IMR-90 (cell line): ENCODE measurements around the gene SCIN. TPM values are rescaled to one million over a fixed set of nuclear protein-coding genes. Genes with fewer than 3 reads are reported as not detected.

Experiments used
- ATAC-seq: fragments of 200-7000 bp; cut with Tn5 transposase; 2 replicates; pipeline ENCODE4 v1.9.1; 2020; ENCODE audit warnings: low read depth, mild to moderate bottlenecking, moderate library complexity
- BruUV-seq: library from RNA; stranded (reverse); fragments of 400-500 nt; replicated peaks from 2 replicates; lab custom pipeline; 2021; lab: Mats Ljungman, UMichigan
- CTCF ChIA-PET: fragments of 300-600 bp; formaldehyde crosslinking; extraction: SDS; loops from one replicate; lab custom pipeline; 2021; ENCODE audit warnings: antibody characterized with exemption; lab: Yijun Ruan, JAX
- POLR2A ChIA-PET: fragments of 300-600 bp; sonication (Branson Sonifier 250); formaldehyde crosslinking; loops from one replicate; lab custom pipeline; 2022; ENCODE audit warnings: antibody characterized with exemption; ENCODE audit not compliant: unreplicated experiment; lab: Charles Lee
- DNase-seq: peaks from one replicate; pipeline ENCODE4 v3.0.0; 2013
- H2AFZ ChIP-seq: replicated peaks from 2 replicates; pipeline ENCODE3; 2013; ENCODE audit warnings: low read length, mild to moderate bottlenecking; ENCODE audit not compliant: poor library complexity
- H2AK5ac ChIP-seq: 2 replicates; pipeline ENCODE4 v1.6.1; 2013; ENCODE audit warnings: low read depth, low read length, inconsistent platforms
- H2AK9ac ChIP-seq: replicated peaks from 2 replicates; pipeline ENCODE3; 2013; ENCODE audit warnings: mild to moderate bottlenecking, low read depth, low read length, moderate library complexity; ENCODE audit not compliant: poor library complexity
- H2BK120ac ChIP-seq: 2 replicates; pipeline ENCODE4 v1.6.1; 2013; ENCODE audit warnings: low read depth, low read length, inconsistent platforms
- H2BK15ac ChIP-seq: 3 replicates; pipeline ENCODE4 v1.6.1; 2013; ENCODE audit warnings: low read depth, low read length, inconsistent platforms
- H2BK20ac ChIP-seq: 2 replicates; pipeline ENCODE4 v1.6.1; 2013; ENCODE audit warnings: low read depth, mild to moderate bottlenecking, inconsistent platforms, low read length, moderate library complexity
- H2BK5ac ChIP-seq: 2 replicates; pipeline ENCODE4 v1.6.1; 2013; ENCODE audit warnings: mild to moderate bottlenecking, low read depth, low read length, inconsistent platforms; ENCODE audit not compliant: poor library complexity, severe bottlenecking
- H3K14ac ChIP-seq: replicated peaks from 2 replicates; pipeline ENCODE4 v1.6.1; 2013; ENCODE audit warnings: low read depth, low read length, inconsistent platforms
- H3K18ac ChIP-seq: 2 replicates; pipeline ENCODE4 v1.6.1; 2013; ENCODE audit warnings: low read depth, low read length, control low read depth
- H3K23ac ChIP-seq: 2 replicates; pipeline ENCODE4 v1.6.1; 2013; ENCODE audit warnings: low read depth, low read length, inconsistent platforms
- H3K27ac ChIP-seq: 2 replicates; pipeline ENCODE4 v1.5.1; 2013; ENCODE audit warnings: mild to moderate bottlenecking, control low read depth, low read length; ENCODE audit not compliant: insufficient read depth
- H3K27me3 ChIP-seq: 2 replicates; pipeline ENCODE4 v1.6.1; 2013; ENCODE audit warnings: low read length; ENCODE audit not compliant: control insufficient read depth, insufficient read depth
- H3K36me3 ChIP-seq: 2 replicates; pipeline ENCODE4 v1.6.1; 2013; ENCODE audit warnings: low read length, mixed read lengths; ENCODE audit not compliant: control insufficient read depth, insufficient read depth
- H3K4ac ChIP-seq: 2 replicates; pipeline ENCODE4 v1.6.1; 2013; ENCODE audit warnings: low read depth, low read length, inconsistent platforms
- H3K4me1 ChIP-seq: 2 replicates; pipeline ENCODE4 v1.6.1; 2013; ENCODE audit warnings: low read length, mixed read lengths; ENCODE audit not compliant: control insufficient read depth, insufficient read depth
- H3K4me2 ChIP-seq: 2 replicates; pipeline ENCODE4 v1.6.1; 2013; ENCODE audit warnings: low read depth, mild to moderate bottlenecking, control low read depth, low read length, moderate library complexity
- H3K4me3 ChIP-seq: 2 replicates; pipeline ENCODE4 v1.5.1; 2013; ENCODE audit warnings: low read depth, mild to moderate bottlenecking, control low read depth, low read length, moderate library complexity; ENCODE audit not compliant: insufficient read depth
- H3K56ac ChIP-seq: 2 replicates; pipeline ENCODE4 v1.6.1; 2013; ENCODE audit warnings: low read length, inconsistent platforms; ENCODE audit not compliant: insufficient read depth; ENCODE audit errors: extremely low read depth
- H3K79me1 ChIP-seq, 2 experiments: 2 replicates each; pipeline ENCODE4 v1.6.1; 2013; ENCODE audit warnings: low read length in 2 of 2, inconsistent platforms in 1 of 2, low read depth in 1 of 2
- H3K9ac ChIP-seq: 2 replicates; pipeline ENCODE4 v1.6.1; 2013; ENCODE audit warnings: low read depth, low read length, control low read depth
- H3K9me1 ChIP-seq: 2 replicates; pipeline ENCODE4 v1.6.1; 2013; ENCODE audit warnings: low read length, inconsistent platforms; ENCODE audit not compliant: insufficient read depth
- H3K9me3 ChIP-seq: 2 replicates; pipeline ENCODE4 v1.6.1; 2013; ENCODE audit warnings: low read length; ENCODE audit not compliant: control insufficient read depth, insufficient read depth
- H4K20me1 ChIP-seq: 2 replicates; pipeline ENCODE4 v1.6.1; 2013; ENCODE audit warnings: low read length, inconsistent platforms; ENCODE audit not compliant: insufficient read depth
- H4K5ac ChIP-seq: 2 replicates; pipeline ENCODE4 v1.6.1; 2013; ENCODE audit warnings: mild to moderate bottlenecking, low read depth, low read length, control low read depth
- H4K8ac ChIP-seq, 2 experiments: 2 replicates each; pipeline ENCODE4 v1.6.1; 2013; ENCODE audit warnings: low read depth in 2 of 2, low read length in 2 of 2, control low read depth in 1 of 2, inconsistent platforms in 1 of 2
- H4K91ac ChIP-seq: 2 replicates; pipeline ENCODE4 v1.6.1; 2013; ENCODE audit warnings: low read depth, low read length, inconsistent platforms; ENCODE audit not compliant: insufficient read depth
- MAZ ChIP-seq: IDR thresholded peaks from 2 replicates; pipeline ENCODE4 v1.6.1; 2012; ENCODE audit warnings: low read depth, mild to moderate bottlenecking, low read length, improper control_type of control experiment, moderate library complexity, borderline replicate concordance
- whole genome bisulfite sequencing, 2 experiments: methylation state at CpG; one replicate each; pipeline versions ENCODE4 v1.1.5 to v1.1.7; 2013; ENCODE audit warnings: missing lambda C conversion rate in 2 of 2; ENCODE audit not compliant: insufficient read length in 1 of 2; ENCODE audit errors: extremely low coverage in 2 of 2; 5-methylcytosine and 5-hydroxymethylcytosine counted together
- dilution Hi-C: fragments of 300-500 bp; cut with HindIII; formaldehyde crosslinking; loops from one replicate; pipeline ENCODE4 v1.14.3; 2018; ENCODE audit warnings: low sequenced_read_pairs; ENCODE audit not compliant: unreplicated experiment
- in situ Hi-C: fragments of 300-500 bp; cut with MboI; formaldehyde crosslinking; loops from 3 replicates; pipeline ENCODE4 v1.14.3; 2019; ENCODE audit warnings: low sequenced_read_pairs, inconsistent platforms, mixed read lengths
- intact Hi-C: fragments of 100-400 bp; cut with micrococcal nuclease; formaldehyde crosslinking; loops from 2 replicates; pipeline ENCODE4 v1.10.0; 2022
- polyA plus RNA-seq, 3 experiments: library from polyadenylated mRNA; depleted of rRNA; stranded (reverse); fragments of >200 nt; gene quantifications; 2 replicates each; pipeline ENCODE4 v1.2.3, GENCODE V29; 2012; ENCODE audit warnings: low replicate concordance in 1 of 3
- total RNA-seq: library from RNA; depleted of rRNA; stranded (reverse); fragments of >200 nt; gene quantifications from 2 replicates; pipeline ENCODE4 v1.2.3, GENCODE V29; 2012
- TF ChIP-seq, protein P1 (sequence below): fragments of 150-350 bp; IDR thresholded peaks from 2 replicates; pipeline ENCODE4 v1.6.1; 2017; ENCODE audit warnings: mild to moderate bottlenecking, antibody characterized with exemption, low read length, low read depth

SCIN gene
- total and polyA plus RNA-seq, 2 of the 4 experiments (the other 2 are of a cell fraction), result under 0.01 to 0.05 TPM

GRCh38 chr7:12692035-12692434 is 121.5 kb downstream of the SCIN start:
- H3K14ac ChIP-seq, result no peak overlapping the region
- H2BK5ac ChIP-seq, result no peak overlapping the region
- WGBS, 2 experiments, result no CpG with 5 or more reads among the region's 1 CpG
- peaks cover 11 to 24% of the 10 kb centered on the region in 2 experiments for H3K79me1 ChIP-seq
- no peak for ATAC-seq
- TF ChIP-seq, protein P1, sequence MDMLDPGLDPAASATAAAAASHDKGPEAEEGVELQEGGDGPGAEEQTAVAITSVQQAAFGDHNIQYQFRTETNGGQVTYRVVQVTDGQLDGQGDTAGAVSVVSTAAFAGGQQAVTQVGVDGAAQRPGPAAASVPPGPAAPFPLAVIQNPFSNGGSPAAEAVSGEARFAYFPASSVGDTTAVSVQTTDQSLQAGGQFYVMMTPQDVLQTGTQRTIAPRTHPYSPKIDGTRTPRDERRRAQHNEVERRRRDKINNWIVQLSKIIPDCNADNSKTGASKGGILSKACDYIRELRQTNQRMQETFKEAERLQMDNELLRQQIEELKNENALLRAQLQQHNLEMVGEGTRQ, result no peak
- TF ChIP-seq MAZ, result no peak
- H3K23ac ChIP-seq, result no peak overlapping the region
- no peak overlapping the region for H3K18ac ChIP-seq
- CTCF ChIA-PET, result interaction anchor here (1.1 kb wide), 1 partner anchor 72 kb away, joined by 3 read pairs; no protein-coding TSS in a partner anchor
- no peaks in the 10 kb centered on the region for H3K9me3 ChIP-seq
- H3K27me3 ChIP-seq, result no peaks in the 10 kb centered on the region
- H2AK9ac ChIP-seq, result no peak overlapping the region
- intact Hi-C loops, result no loop called here
- dilution Hi-C loops, result no loop called here
- in situ Hi-C loops, result loop anchor here (25.0 kb wide), 1 partner anchor 420 kb away; no protein-coding TSS in a partner anchor
- no peak overlapping the region for H4K91ac ChIP-seq
- H3K56ac ChIP-seq, result no peak overlapping the region
- H3K9me1 ChIP-seq, result no peaks in the 10 kb centered on the region
- no peaks in the 10 kb centered on the region for H4K20me1 ChIP-seq
- no TSS peak for BruUV-seq
- no peak overlapping the region for H3K4ac ChIP-seq
- H3K4me1 ChIP-seq, result no peaks in the 10 kb centered on the region
- H2BK15ac ChIP-seq, result no peak overlapping the region
- H4K5ac ChIP-seq, result no peak overlapping the region
- no peak overlapping the region for H2AK5ac ChIP-seq
- no peak overlapping the region for H3K9ac ChIP-seq
- no peak overlapping the region for H2AFZ ChIP-seq
- H4K8ac ChIP-seq, result no peak overlapping the region
- H2BK20ac ChIP-seq, result no peak overlapping the region
- POLR2A ChIA-PET, result no interaction called here
- H3K36me3 ChIP-seq, result no peaks in the 10 kb centered on the region
- H2BK120ac ChIP-seq, result no peak overlapping the region
- no peak for DNase-seq
- H3K27ac ChIP-seq, result no peak overlapping the region
- H3K4me2 ChIP-seq, result no peak overlapping the region
- H3K4me3 ChIP-seq, result no peak overlapping the region
